Panc1 (cell line): ENCODE data around the gene TANGO6. TPM values are rescaled to one million over a fixed set of nuclear protein-coding genes. Genes with fewer than 3 reads are reported as not detected.

Experiments
- ATAC-seq: fragments of 200-7000 bp; cut with Tn5 transposase; 2 replicates; pipeline ENCODE4 v1.9.1; 2020; ENCODE audit warnings: mild to moderate bottlenecking, moderate library complexity
- BruUV-seq: library from RNA; stranded (reverse); fragments of 400-500 nt; replicated peaks from 2 replicates; lab custom pipeline; 2021; lab: Mats Ljungman, UMichigan
- CTCF ChIA-PET: fragments of 300-600 bp; sonication (Branson Sonifier 250); formaldehyde crosslinking; loops from one replicate; lab custom pipeline; 2022; ENCODE audit warnings: antibody characterized with exemption; lab: Charles Lee
- POLR2A ChIA-PET: fragments of 300-600 bp; sonication (Branson Sonifier 250); formaldehyde crosslinking; loops from one replicate; lab custom pipeline; 2022; ENCODE audit warnings: antibody characterized with exemption; lab: Charles Lee
- DNase-seq: peaks from one replicate; pipeline ENCODE4 v3.0.0-alpha.2; 2010; ENCODE audit warnings: low read depth, low spot score
- H3K27ac ChIP-seq: 2 replicates; pipeline ENCODE4 v1.5.1; 2011; ENCODE audit warnings: mild to moderate bottlenecking, low read length, inconsistent platforms
- H3K27me3 ChIP-seq: fragments of 200-500 bp; sonication (Bioruptor generic); 2 replicates; pipeline ENCODE4 v1.6.0; 2014; ENCODE audit warnings: low read length, inconsistent platforms; ENCODE audit not compliant: control insufficient read depth, insufficient read depth
- H3K36me3 ChIP-seq: fragments of 200-500 bp; sonication (Bioruptor generic); 2 replicates; pipeline ENCODE4 v1.5.1; 2014; ENCODE audit warnings: inconsistent platforms, mild to moderate bottlenecking, low read length, moderate library complexity; ENCODE audit not compliant: control insufficient read depth, insufficient read depth
- H3K4me1 ChIP-seq: 2 replicates; pipeline ENCODE4 v1.5.1; 2011; ENCODE audit warnings: inconsistent platforms, mild to moderate bottlenecking, low read length, moderate library complexity; ENCODE audit not compliant: control insufficient read depth, insufficient read depth
- H3K4me3 ChIP-seq, 2 experiments: 2 replicates each; pipeline ENCODE4 v1.5.1; 2011 to 2012; ENCODE audit warnings: low read depth in 2 of 2, low read length in 2 of 2, mild to moderate bottlenecking in 2 of 2, inconsistent platforms in 1 of 2, moderate library complexity in 1 of 2
- H3K9me3 ChIP-seq: fragments of 200-500 bp; sonication (Bioruptor generic); 2 replicates; pipeline ENCODE4 v1.5.1; 2014; ENCODE audit warnings: low read depth, mild to moderate bottlenecking, inconsistent platforms, low read length, moderate library complexity; ENCODE audit not compliant: control insufficient read depth, insufficient read depth
- CTCF ChIP-seq: fragments of 450-650 bp; IDR thresholded peaks from 2 replicates; pipeline ENCODE4 v1.5.1; 2017; ENCODE audit warnings: mild to moderate bottlenecking
- POLR2AphosphoS5 ChIP-seq: IDR thresholded peaks from 2 replicates; pipeline ENCODE4 v1.6.1; 2012; ENCODE audit warnings: mild to moderate bottlenecking, low read depth, low read length, moderate library complexity
- SIN3A ChIP-seq: IDR thresholded peaks from 2 replicates; pipeline ENCODE4 v1.6.1; 2012; ENCODE audit warnings: low read depth, mild to moderate bottlenecking, low read length, moderate library complexity, borderline replicate concordance; ENCODE audit not compliant: insufficient read depth
- TCF7L2 ChIP-seq: IDR thresholded peaks from 2 replicates; pipeline ENCODE4 v1.6.1; 2011; ENCODE audit warnings: mild to moderate bottlenecking, low read depth, low read length, inconsistent platforms
- in situ Hi-C: cut with HindIII; loops from 2 replicates; pipeline ENCODE4 v1.10.0; 2016; ENCODE audit warnings: low sequenced_read_pairs, low pct_unique_long_range_greater_than_20kb
- intact Hi-C: fragments of 100-400 bp; cut with micrococcal nuclease; formaldehyde crosslinking; loops from one replicate; pipeline ENCODE4 v1.10.0; 2022; ENCODE audit not compliant: unreplicated experiment
- total RNA-seq: library from RNA; stranded (reverse); gene quantifications from one replicate; pipeline ENCODE4 v1.2.1, GENCODE V29; 2021; ENCODE audit not compliant: unreplicated experiment
- TF ChIP-seq, protein P1 (sequence below), 2 experiments: IDR thresholded peaks; 2 replicates each; pipeline ENCODE4 v1.6.1; 2011 to 2012; ENCODE audit warnings: low read depth in 2 of 2, control low read depth in 1 of 2, low read length in 1 of 2, mild to moderate bottlenecking in 1 of 2, moderate library complexity in 1 of 2; ENCODE audit not compliant: insufficient read depth in 1 of 2

Gene TANGO6
- total RNA-seq, 1 experiment from 2014 or later, result 11.0 TPM

DNA sequence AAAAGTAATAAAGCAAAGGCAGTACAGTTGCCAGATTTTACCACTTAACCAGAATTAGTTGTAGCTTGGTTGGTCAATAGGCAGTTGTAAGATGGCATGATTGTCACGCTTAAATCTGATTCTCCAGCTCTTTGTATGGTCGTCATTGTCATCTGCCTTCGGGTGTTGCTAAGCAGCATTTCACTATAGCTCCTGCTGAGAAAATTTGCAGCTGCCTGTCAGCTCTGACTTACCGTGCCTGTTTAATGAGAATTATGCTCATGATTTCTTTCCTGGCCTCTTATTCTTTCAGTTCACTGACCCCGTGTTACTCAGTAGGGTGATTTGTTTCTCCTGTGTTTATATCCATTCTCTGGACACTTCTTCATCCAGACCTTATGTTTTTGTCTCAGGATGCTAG lies 66.7 kb downstream of the TANGO6 start:
- H3K27ac ChIP-seq, result no peak overlapping the region
- CTCF ChIA-PET, result no interaction called here
- H3K4me3 ChIP-seq, result no peak overlapping the region
- POLR2A ChIA-PET, result no interaction called here
- no peaks in the 10 kb centered on the region for H3K9me3 ChIP-seq
- H3K4me1 ChIP-seq, result no peaks in the 10 kb centered on the region
- H3K27me3 ChIP-seq, result no peaks in the 10 kb centered on the region
- in situ Hi-C loops, result no loop called here
- intact Hi-C loops, result no loop called here
- no peak for ATAC-seq
- no peak for TF ChIP-seq TCF7L2
- TF ChIP-seq CTCF, result no peak
- TF ChIP-seq, protein P1, sequence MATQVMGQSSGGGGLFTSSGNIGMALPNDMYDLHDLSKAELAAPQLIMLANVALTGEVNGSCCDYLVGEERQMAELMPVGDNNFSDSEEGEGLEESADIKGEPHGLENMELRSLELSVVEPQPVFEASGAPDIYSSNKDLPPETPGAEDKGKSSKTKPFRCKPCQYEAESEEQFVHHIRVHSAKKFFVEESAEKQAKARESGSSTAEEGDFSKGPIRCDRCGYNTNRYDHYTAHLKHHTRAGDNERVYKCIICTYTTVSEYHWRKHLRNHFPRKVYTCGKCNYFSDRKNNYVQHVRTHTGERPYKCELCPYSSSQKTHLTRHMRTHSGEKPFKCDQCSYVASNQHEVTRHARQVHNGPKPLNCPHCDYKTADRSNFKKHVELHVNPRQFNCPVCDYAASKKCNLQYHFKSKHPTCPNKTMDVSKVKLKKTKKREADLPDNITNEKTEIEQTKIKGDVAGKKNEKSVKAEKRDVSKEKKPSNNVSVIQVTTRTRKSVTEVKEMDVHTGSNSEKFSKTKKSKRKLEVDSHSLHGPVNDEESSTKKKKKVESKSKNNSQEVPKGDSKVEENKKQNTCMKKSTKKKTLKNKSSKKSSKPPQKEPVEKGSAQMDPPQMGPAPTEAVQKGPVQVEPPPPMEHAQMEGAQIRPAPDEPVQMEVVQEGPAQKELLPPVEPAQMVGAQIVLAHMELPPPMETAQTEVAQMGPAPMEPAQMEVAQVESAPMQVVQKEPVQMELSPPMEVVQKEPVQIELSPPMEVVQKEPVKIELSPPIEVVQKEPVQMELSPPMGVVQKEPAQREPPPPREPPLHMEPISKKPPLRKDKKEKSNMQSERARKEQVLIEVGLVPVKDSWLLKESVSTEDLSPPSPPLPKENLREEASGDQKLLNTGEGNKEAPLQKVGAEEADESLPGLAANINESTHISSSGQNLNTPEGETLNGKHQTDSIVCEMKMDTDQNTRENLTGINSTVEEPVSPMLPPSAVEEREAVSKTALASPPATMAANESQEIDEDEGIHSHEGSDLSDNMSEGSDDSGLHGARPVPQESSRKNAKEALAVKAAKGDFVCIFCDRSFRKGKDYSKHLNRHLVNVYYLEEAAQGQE (IDR thresholded peaks at IDR 0.05; ENCODE audit: insufficient read depth in 1 of 2, low read depth in 2 of 2, low read length in 1 of 2), result no peak
- TF ChIP-seq SIN3A, result no peak
- TF ChIP-seq POLR2AphosphoS5, result no peak
- DNase-seq, result no peak
- H3K36me3 ChIP-seq, result no peaks in the 10 kb centered on the region; the same call in 1 of the 2 replicates
- BruUV-seq, result no TSS peak

DNA sequence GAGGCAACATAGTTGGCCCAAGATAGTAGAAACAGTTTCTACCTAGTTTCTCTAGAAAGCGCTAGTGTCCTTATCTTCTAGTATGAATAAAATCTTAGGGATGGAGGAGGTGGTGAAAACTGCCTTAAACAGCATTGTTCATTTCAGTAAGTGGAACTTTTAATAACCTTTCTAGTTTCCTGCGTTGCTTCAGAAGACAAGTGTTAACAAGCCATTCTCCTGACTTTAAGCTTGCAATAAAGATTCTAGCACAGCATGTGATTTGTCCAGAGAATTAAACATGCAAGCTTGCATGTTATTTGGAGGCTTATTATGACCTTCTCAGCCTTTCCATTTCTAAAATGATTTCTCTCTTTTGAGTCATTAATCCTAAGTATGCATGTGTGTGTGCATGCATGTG lies 72.3 kb downstream of the TANGO6 start:
- no peak for ATAC-seq
- Histone ChIP-seq H3K4me3 (no peak overlapping the region), H3K27ac (no peak overlapping the region), H3K4me1 (no peaks in the 10 kb centered on the region), H3K36me3 (no peaks in the 10 kb centered on the region), H3K27me3 (no peaks in the 10 kb centered on the region), H3K9me3 (no peaks in the 10 kb centered on the region)
- ChIA-PET CTCF (interaction anchor here (0.7 kb wide), 1 partner anchor 62 kb away, joined by 6 read pairs; no protein-coding TSS in a partner anchor), POLR2A (no interaction called here)
- no TSS peak for BruUV-seq
- TF ChIP-seq TCF7L2 (no peak), SIN3A (no peak), CTCF (no peak), POLR2AphosphoS5 (no peak)
- TF ChIP-seq, protein P1 (IDR thresholded peaks at IDR 0.05; ENCODE audit: insufficient read depth in 1 of 2, low read depth in 2 of 2, low read length in 1 of 2), result no peak
- intact Hi-C loops (no loop called here), in situ Hi-C loops (no loop called here)
- no peak for DNase-seq
